ENCODE results near the gene RHOXF1. TPM values are rescaled to one million over a fixed set of nuclear protein-coding genes. Genes with fewer than 3 reads are reported as not detected.

Gene RHOXF1
- total RNA-seq, 2 donors from 2014 or later: 0.90 to 1.1 TPM

Other genes with a start within 250 kb of the RHOXF1 start
- 10 to 100 TPM; 27.7 to 31.1 TPM for gene RNF113A, start 244.2 kb downstream of the RHOXF1 start, total RNA-seq
- gene NDUFA1, start 244.1 kb downstream of the RHOXF1 start, total RNA-seq: 10 to 100 TPM; 51.3 to 61.0 TPM
- gene AKAP14, start 220.0 kb downstream of the RHOXF1 start, total RNA-seq: not detected
- gene NKAP, start 172.2 kb downstream of the RHOXF1 start, total RNA-seq: 10 to 100 TPM; 12.2 to 12.5 TPM
- gene RHOXF2B, start 38.2 kb downstream of the RHOXF1 start, total RNA-seq: not detected
- gene RHOXF2, start 42.7 kb upstream of the RHOXF1 start, total RNA-seq: under 1 TPM in 1 of 2 donors, not detected in 1; 0.10 TPM
- 10 to 100 TPM; 20.5 to 21.5 TPM for gene ZBTB33, start 134.9 kb upstream of the RHOXF1 start, total RNA-seq
- gene TMEM255A, start 195.5 kb upstream of the RHOXF1 start, total RNA-seq: under 1 TPM in 1 of 2 donors, not detected in 1; 0.30 TPM
- not detected for gene ATP1B4, start 246.2 kb upstream of the RHOXF1 start, total RNA-seq

Data from T-helper 17 cell (primary cell).